ENCODE results near the gene TUBA3C.

DNA sequence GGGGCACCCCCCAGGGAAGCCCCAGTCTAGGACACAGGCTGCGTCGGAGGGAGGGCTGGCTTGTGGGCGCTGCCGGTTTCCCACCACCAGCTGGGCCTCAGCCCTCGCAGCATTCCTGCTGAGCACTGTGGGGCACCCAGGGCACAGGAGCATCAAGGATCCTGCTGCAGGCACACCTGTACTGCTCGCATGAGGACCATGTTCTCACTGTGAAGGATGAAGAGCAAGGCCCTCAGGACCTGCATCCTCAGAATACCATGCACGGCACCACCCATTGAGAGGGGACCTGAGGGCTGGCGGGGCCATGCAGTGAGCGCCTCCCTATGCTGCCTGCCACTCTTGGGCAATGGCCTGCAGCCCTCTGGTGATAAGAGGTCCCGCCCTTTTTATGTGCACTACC, 31.4 kb downstream of the TUBA3C start:
- TF ChIP-seq, protein P1, sequence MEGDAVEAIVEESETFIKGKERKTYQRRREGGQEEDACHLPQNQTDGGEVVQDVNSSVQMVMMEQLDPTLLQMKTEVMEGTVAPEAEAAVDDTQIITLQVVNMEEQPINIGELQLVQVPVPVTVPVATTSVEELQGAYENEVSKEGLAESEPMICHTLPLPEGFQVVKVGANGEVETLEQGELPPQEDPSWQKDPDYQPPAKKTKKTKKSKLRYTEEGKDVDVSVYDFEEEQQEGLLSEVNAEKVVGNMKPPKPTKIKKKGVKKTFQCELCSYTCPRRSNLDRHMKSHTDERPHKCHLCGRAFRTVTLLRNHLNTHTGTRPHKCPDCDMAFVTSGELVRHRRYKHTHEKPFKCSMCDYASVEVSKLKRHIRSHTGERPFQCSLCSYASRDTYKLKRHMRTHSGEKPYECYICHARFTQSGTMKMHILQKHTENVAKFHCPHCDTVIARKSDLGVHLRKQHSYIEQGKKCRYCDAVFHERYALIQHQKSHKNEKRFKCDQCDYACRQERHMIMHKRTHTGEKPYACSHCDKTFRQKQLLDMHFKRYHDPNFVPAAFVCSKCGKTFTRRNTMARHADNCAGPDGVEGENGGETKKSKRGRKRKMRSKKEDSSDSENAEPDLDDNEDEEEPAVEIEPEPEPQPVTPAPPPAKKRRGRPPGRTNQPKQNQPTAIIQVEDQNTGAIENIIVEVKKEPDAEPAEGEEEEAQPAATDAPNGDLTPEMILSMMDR (IDR thresholded peaks at IDR 0.05; ENCODE audit: insufficient read depth, low read length): no peak
- TF ChIP-seq POLR2AphosphoS5 (IDR thresholded peaks at IDR 0.05; ENCODE audit: low read depth): no peak
